Measurements from ENCODE around the gene SCMH1.

Gene SCMH1

DNA sequence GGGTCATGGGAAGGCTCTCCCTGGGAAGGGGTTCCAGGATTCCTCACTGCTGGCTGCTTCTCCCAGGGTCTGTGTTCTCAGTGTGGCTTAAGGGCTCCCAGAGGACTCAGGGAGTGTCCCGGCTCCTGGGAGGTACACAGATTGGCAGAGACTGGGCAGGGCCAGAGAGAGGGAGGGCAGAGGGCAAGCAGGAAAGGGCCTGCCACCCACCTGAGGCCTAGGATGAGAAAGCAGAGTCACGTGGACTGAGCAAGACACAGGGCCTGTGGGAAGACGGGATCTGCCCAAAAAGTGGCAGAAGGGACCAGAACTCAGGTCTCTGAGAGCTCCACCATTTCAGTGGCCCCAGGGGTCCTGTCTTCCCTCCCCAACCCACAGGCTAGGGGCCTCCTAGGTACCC, 221.5 kb downstream of the SCMH1 start:
- TF ChIP-seq, protein P1, sequence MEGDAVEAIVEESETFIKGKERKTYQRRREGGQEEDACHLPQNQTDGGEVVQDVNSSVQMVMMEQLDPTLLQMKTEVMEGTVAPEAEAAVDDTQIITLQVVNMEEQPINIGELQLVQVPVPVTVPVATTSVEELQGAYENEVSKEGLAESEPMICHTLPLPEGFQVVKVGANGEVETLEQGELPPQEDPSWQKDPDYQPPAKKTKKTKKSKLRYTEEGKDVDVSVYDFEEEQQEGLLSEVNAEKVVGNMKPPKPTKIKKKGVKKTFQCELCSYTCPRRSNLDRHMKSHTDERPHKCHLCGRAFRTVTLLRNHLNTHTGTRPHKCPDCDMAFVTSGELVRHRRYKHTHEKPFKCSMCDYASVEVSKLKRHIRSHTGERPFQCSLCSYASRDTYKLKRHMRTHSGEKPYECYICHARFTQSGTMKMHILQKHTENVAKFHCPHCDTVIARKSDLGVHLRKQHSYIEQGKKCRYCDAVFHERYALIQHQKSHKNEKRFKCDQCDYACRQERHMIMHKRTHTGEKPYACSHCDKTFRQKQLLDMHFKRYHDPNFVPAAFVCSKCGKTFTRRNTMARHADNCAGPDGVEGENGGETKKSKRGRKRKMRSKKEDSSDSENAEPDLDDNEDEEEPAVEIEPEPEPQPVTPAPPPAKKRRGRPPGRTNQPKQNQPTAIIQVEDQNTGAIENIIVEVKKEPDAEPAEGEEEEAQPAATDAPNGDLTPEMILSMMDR (IDR thresholded peaks at IDR 0.05; ENCODE audit: insufficient read depth, low read depth, low read length, missing control alignments) = no peak
- DNase-seq (ENCODE audit: low read depth) = no peak
- no peak overlapping the region for H3K4me3 ChIP-seq (ENCODE audit: low read length)

- no peak overlapping the region for H3K4me3 ChIP-seq (ENCODE audit: low read length)
- TF ChIP-seq, protein P1 (IDR thresholded peaks at IDR 0.05; ENCODE audit: insufficient read depth, low read depth, low read length, missing control alignments) = no peak
- DNase-seq (ENCODE audit: low read depth) = no peak
These were observed 222.0 kb downstream of the SCMH1 start for GRCh38 chr1:41020109-41020576.

DNA sequence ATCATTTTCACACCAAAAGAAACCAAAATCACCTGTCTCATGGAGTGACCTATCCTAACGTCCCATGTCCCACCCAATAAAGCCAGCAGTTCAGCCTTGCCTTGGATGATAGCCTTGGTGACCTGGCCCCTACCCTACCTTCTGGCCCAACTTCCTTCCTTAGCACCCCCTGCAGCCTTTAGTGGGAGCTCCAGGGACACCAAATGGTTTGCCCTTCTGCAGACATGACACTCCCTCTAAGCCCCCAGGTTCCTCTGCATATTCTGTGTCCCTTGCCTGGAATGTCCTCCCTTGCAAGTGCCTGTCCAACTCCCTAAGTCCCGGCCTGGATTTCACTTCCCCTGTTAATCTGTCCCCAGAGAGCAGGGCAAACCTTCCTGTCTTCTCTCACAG, 222.8 kb downstream of the SCMH1 start:
- no peak for DNase-seq (ENCODE audit: low read depth)
- TF ChIP-seq, protein P1 (IDR thresholded peaks at IDR 0.05; ENCODE audit: insufficient read depth, low read depth, low read length, missing control alignments) = no peak
- H3K4me3 ChIP-seq (ENCODE audit: low read length) = no peak overlapping the region

- no peak for DNase-seq (ENCODE audit: low read depth)
- TF ChIP-seq, protein P1 (IDR thresholded peaks at IDR 0.05; ENCODE audit: insufficient read depth, low read depth, low read length, missing control alignments) = no peak
- H3K4me3 ChIP-seq (ENCODE audit: low read length) = no peak overlapping the region
These were observed 224.1 kb downstream of the SCMH1 start for GRCh38 chr1:41018018-41018410.

DNA sequence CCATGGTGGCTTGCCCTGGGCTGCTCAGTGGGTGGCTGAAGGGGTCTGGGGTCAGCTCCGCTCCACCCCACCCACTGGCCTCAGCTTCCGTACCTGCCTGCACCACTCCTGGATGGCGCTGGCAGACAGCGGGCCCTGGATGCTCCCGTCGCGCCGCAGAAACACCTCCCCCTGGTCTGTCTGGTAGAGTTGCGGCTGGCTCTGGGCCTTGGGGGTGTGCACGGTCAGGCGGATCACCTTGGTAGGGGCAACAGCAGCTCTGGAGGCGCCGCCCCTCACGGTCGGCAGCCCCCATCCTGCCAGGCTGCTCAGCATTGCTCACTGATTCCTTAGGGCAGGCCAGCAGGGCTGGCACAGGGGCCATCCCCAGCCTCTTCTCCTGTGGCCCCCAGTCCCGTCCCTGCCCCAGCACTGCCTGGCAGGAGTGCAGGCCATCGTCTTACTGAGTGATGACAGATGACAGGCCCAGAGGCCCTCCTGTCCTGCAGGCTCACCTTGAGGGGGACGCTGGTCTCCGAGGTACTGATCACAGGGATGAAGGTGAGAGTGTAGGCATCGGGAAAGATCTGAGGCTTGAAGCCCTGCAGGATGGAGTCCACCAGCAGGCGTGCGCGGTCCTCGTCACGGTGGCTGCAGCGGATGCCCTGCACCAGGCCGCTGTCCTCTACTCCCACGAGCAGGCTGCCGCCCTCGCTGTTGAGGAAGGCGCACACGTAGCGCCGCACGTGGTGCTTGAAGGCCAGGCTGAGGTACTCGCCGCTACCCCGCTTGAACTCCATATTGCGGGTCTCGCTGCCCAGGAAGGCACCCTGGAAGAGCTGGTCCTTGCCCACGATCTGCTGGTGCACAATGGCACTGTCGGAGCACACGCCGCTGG, 224.7 kb downstream of the SCMH1 start:
- TF ChIP-seq, protein P1 (IDR thresholded peaks at IDR 0.05; ENCODE audit: insufficient read depth, low read depth, low read length, missing control alignments) = no peak
- no peak for DNase-seq (ENCODE audit: low read depth)
- no peak overlapping the region for H3K4me3 ChIP-seq (ENCODE audit: low read length)

DNA sequence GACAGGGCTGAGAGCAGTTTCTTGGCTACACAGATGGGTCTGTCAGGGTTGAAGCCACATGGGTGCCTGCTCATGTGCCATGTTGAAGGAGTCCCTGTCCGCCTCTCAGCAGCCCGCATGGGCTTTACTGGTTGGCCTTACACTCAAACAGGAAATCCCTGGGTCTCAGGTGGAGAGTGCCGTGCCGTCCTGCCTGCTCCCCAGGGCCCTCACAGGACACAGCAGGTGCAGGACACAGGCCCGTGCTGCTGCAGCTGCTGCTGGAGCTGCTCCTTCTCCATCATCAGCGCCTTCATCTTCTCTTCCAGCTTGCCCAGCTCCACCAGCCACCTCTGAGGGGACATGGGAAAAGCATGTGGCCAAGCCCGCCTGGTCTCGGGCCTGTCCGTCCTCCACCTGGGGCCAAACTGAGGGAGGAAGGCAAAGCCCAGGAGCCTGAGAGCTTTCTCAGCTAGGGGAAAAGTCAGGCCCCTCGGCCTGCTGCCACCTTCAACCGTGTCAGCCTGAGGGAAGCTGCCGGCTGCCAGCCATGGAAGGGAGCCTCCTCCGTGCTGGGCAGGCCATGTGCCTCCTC, 226.1 kb downstream of the SCMH1 start:
- no peak overlapping the region for H3K4me3 ChIP-seq (ENCODE audit: low read length)
- TF ChIP-seq, protein P1 (IDR thresholded peaks at IDR 0.05; ENCODE audit: insufficient read depth, low read depth, low read length, missing control alignments) = no peak
- no peak for DNase-seq (ENCODE audit: low read depth)
